Neural crest cell (in vitro differentiated cells): Measurements from ENCODE around the gene TIMM50. TPM values are rescaled to one million over a fixed set of nuclear protein-coding genes. Genes with fewer than 3 reads are reported as not detected.

Experiments
- DNase-seq: peaks from one replicate; pipeline ENCODE4 v3.0.0; 2021; ENCODE audit warnings: low read depth, mixed read lengths, low spot score
- H3K27ac Mint-ChIP-seq: one replicate; pipeline ENCODE4 v1.8.0; 2021; ENCODE audit warnings: mild to moderate bottlenecking, mixed read lengths; ENCODE audit not compliant: unreplicated experiment
- H3K27me3 Mint-ChIP-seq: 2 replicates; pipeline ENCODE4 v1.8.0; 2021; ENCODE audit warnings: low read depth, mild to moderate bottlenecking, mixed read lengths
- H3K36me3 Mint-ChIP-seq: 2 replicates; pipeline ENCODE4 v1.8.0; 2021; ENCODE audit warnings: low read depth, mild to moderate bottlenecking, mixed read lengths
- H3K4me1 Mint-ChIP-seq: 2 replicates; pipeline ENCODE4 v1.8.0; 2021; ENCODE audit warnings: mixed read lengths
- H3K4me3 Mint-ChIP-seq: one replicate; pipeline ENCODE4 v1.8.0; 2021; ENCODE audit warnings: mild to moderate bottlenecking, mixed read lengths
- H3K9me3 Mint-ChIP-seq: 2 replicates; pipeline ENCODE4 v1.8.0; 2021; ENCODE audit warnings: mixed read lengths
- total RNA-seq: library from RNA; stranded (reverse); gene quantifications from 2 replicates; pipeline ENCODE4 v1.2.1, GENCODE V29; 2021
- TF ChIP-seq, protein P1 (sequence below): fragments of 200-600 bp; sonication (generic); conservative IDR thresholded peaks from 2 replicates; pipeline ENCODE4 v1.5.0; 2021; ENCODE audit warnings: antibody characterized with exemption, mild to moderate bottlenecking

The TIMM50 gene
- total RNA-seq, 1 donor from 2014 or later, result 121 TPM

DNA sequence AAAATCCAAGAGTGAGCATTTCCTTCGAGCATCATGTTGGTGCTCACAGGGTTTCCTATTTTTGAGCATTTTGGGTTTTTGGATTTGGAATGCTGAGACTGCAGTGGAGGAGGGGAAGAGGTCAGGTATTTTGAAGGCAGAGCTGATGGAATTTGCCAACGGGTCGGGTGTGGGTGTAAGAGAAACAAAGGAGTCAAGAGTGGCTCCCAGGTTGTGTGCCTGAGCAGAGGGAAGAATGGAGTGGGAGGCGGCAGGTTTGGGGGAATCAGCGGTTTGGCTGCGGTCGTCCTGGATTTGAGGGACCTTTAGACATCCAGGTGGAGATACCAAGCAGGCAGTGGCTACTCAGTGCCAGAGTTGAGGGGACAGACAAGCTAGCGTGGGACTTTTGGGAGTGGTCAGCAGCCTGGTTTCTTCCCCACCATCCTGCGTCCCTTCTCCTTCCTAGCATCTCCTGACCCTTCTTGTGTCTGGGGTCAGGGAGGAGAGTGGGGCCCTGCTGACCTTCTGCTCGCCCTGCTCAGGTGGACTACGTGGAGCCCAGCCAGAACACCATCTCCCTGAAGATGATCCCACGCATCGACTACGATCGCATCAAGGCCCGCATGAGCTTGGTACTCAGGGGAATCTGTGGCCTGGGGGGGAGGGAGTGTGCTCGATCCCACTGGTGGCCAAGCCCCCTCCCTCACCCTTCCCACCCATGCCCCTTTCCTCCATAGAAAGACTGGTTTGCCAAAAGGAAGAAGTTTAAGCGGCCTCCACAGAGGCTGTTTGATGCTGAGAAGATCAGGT lies 14.5 kb upstream of the TIMM50 start:
- TF ChIP-seq, protein P1, sequence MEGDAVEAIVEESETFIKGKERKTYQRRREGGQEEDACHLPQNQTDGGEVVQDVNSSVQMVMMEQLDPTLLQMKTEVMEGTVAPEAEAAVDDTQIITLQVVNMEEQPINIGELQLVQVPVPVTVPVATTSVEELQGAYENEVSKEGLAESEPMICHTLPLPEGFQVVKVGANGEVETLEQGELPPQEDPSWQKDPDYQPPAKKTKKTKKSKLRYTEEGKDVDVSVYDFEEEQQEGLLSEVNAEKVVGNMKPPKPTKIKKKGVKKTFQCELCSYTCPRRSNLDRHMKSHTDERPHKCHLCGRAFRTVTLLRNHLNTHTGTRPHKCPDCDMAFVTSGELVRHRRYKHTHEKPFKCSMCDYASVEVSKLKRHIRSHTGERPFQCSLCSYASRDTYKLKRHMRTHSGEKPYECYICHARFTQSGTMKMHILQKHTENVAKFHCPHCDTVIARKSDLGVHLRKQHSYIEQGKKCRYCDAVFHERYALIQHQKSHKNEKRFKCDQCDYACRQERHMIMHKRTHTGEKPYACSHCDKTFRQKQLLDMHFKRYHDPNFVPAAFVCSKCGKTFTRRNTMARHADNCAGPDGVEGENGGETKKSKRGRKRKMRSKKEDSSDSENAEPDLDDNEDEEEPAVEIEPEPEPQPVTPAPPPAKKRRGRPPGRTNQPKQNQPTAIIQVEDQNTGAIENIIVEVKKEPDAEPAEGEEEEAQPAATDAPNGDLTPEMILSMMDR, result no peak
- Mint-ChIP-seq H3K9me3 (no peaks in the 10 kb centered on the region), H3K4me3 (no peak overlapping the region), H3K27me3 (no peaks in the 10 kb centered on the region), H3K4me1 (no peaks in the 10 kb centered on the region), H3K36me3 (peaks cover 7% of the 10 kb centered on the region), H3K27ac (no peak overlapping the region)
- no peak for DNase-seq

DNA sequence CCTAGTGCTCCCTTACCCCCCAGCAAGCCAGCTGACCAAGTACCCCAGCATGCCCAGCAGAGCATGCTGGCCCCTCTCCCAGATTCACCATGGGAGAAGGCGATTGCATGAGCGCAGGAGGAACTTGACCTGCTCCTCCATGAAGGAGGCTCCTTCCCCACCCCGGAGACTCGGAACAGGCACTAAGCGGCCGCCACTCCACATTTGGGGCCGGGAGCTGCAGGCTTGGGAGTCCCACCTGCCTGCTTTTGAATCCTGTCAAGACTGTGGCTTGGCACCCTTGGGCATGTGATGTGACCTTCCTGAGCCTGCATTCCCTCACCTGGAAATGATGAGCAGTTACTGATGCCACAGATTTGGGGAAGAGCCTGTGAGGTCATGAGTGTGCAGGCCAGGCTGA lies 12.7 kb upstream of the TIMM50 start:
- Mint-ChIP-seq H3K4me3 (no peak overlapping the region), H3K27ac (no peak overlapping the region), H3K27me3 (no peaks in the 10 kb centered on the region), H3K36me3 (peaks cover 7% of the 10 kb centered on the region), H3K9me3 (no peaks in the 10 kb centered on the region), H3K4me1 (no peaks in the 10 kb centered on the region)
- TF ChIP-seq, protein P1, result no peak
- no peak for DNase-seq

DNA sequence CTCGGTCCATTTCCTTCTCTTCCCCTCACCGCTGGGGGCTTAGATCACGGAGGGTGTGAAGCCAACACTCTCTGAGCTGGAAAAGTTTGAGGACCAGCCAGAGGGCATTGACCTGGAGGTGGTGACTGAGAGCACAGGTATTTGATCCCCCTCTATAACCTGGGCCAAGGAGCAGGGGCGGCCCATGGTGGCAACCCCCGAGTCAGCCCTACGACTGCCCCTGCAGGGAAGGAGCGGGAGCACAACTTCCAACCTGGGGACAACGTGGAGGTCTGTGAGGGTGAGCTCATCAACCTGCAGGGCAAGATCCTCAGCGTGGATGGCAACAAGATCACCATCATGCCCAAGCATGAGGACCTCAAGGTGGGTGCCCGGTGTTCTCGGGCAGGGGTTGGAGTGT lies 11.6 kb upstream of the TIMM50 start:
- H3K4me1 Mint-ChIP-seq, result no peaks in the 10 kb centered on the region
- H3K27ac Mint-ChIP-seq, result no peak overlapping the region
- no peaks in the 10 kb centered on the region for H3K27me3 Mint-ChIP-seq
- peaks cover 7% of the 10 kb centered on the region for H3K36me3 Mint-ChIP-seq
- DNase-seq, result no peak
- no peak overlapping the region for H3K4me3 Mint-ChIP-seq
- no peaks in the 10 kb centered on the region for H3K9me3 Mint-ChIP-seq
- TF ChIP-seq, protein P1, result no peak

DNA sequence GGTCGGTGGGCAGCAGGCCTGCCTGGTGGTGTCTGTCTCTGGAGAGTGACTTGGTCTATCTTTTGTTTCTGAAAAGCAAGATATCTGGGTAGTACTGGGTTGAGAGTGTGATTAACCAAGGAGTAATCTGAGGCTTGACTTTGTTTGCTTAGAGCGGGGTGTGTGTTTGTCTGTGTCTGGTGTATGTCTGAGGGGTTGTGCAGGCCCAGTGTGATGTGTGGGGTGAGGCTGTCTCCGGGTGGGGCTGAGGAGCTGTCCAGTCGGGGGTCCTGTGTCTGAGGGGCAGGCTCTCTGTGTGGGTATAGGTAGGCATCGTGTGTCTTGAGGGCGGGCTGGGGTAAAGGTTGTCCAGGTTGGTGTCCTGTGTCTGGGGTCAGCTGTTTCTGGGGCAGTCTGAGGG lies 11.1 kb upstream of the TIMM50 start:
- H3K9me3 Mint-ChIP-seq, result no peaks in the 10 kb centered on the region
- peak overlapping the region; percentile 25 for H3K27ac Mint-ChIP-seq
- no peaks in the 10 kb centered on the region for H3K4me1 Mint-ChIP-seq
- no peak for DNase-seq
- H3K4me3 Mint-ChIP-seq, result no peak overlapping the region
- H3K27me3 Mint-ChIP-seq, result no peaks in the 10 kb centered on the region
- peaks cover 12% of the 10 kb centered on the region for H3K36me3 Mint-ChIP-seq
- TF ChIP-seq, protein P1, result no peak

DNA sequence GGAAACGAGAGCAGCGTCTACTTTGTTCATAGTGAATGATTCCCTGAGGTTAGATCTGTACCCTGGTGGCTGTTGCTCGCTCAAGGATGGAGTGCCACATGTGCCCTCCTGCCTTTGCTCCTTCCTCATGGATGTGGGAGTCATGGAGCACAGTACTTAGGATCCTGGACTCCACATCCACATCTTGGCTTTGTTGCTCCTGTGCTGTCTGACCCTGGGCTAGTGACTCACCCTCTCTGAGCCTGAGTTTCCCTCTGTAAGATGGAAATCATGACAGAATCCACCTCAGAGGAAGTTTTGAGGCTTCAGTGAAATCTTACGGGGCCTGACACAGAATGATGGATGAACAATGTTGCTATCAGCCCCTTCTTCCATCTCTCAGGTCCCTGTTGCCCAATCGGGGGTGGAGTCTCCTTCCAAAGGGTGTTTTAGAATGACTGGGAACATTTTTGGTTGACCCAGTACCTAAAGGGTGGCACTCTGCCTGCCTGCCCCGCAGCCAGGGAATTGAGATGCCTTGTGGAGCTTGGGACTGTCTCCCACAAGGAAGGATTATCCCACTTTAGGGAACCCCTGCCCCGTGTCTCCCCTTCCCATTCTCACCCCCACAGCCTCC lies 9.8 kb upstream of the TIMM50 start:
- Mint-ChIP-seq H3K4me3 (no peak overlapping the region), H3K4me1 (no peaks in the 10 kb centered on the region), H3K27me3 (no peaks in the 10 kb centered on the region), H3K27ac (no peak overlapping the region), H3K9me3 (no peaks in the 10 kb centered on the region), H3K36me3 (peaks cover 14% of the 10 kb centered on the region)
- DNase-seq, result no peak
- TF ChIP-seq, protein P1, result no peak
